Astrocyte (in vitro differentiated cells and primary cell): ENCODE data around the gene ZFYVE26. TPM values are rescaled to one million over a fixed set of nuclear protein-coding genes. Genes with fewer than 3 reads are reported as not detected.
A peak's percentile ranks its signal among the peaks of the same experiment; 100 is the strongest.

Source experiments
- DNase-seq: peaks from one replicate; pipeline ENCODE4 v3.0.0-alpha.2; 2010; ENCODE audit warnings: low read depth
- FAIRE-seq: peaks from 2 replicates; lab custom pipeline; 2011; peaks lifted over from hg19 to GRCh38; lab: Jason Lieb, UNC
- H2AFZ ChIP-seq: 2 replicates; pipeline ENCODE4 v1.6.0; 2012; ENCODE audit warnings: low read depth, low read length, inconsistent platforms
- H3K27ac ChIP-seq: 2 replicates; pipeline ENCODE4 v1.5.1; 2011; ENCODE audit warnings: low read depth, low read length, inconsistent platforms
- H3K27me3 ChIP-seq: 2 replicates; pipeline ENCODE4 v1.6.0; 2011; ENCODE audit warnings: low read length, inconsistent platforms; ENCODE audit not compliant: insufficient read depth
- H3K36me3 ChIP-seq: 2 replicates; pipeline ENCODE4 v1.5.1; 2011; ENCODE audit warnings: low read length, inconsistent platforms; ENCODE audit not compliant: insufficient read depth
- H3K4me1 ChIP-seq: 2 replicates; pipeline ENCODE4 v1.5.1; 2011; ENCODE audit warnings: low read length, inconsistent platforms; ENCODE audit not compliant: insufficient read depth
- H3K4me2 ChIP-seq: 2 replicates; pipeline ENCODE4 v1.6.0; 2012; ENCODE audit warnings: low read length, inconsistent platforms
- H3K4me3 ChIP-seq: 2 replicates; pipeline ENCODE4 v1.5.1; 2011; ENCODE audit warnings: low read depth, mild to moderate bottlenecking, low read length, inconsistent platforms; ENCODE audit not compliant: insufficient read depth
- H3K79me2 ChIP-seq: 2 replicates; pipeline ENCODE4 v1.6.0; 2012; ENCODE audit warnings: mild to moderate bottlenecking, low read length, inconsistent platforms; ENCODE audit not compliant: insufficient read depth
- H3K9ac ChIP-seq: 2 replicates; pipeline ENCODE4 v1.6.0; 2012; ENCODE audit warnings: mild to moderate bottlenecking, low read length, inconsistent platforms
- H3K9me3 ChIP-seq: 2 replicates; pipeline ENCODE4 v1.5.1; 2012; ENCODE audit warnings: low read depth, mild to moderate bottlenecking, low read length, inconsistent platforms; ENCODE audit not compliant: insufficient read depth
- H4K20me1 ChIP-seq: 2 replicates; pipeline ENCODE4 v1.6.0; 2012; ENCODE audit warnings: low read length, inconsistent platforms; ENCODE audit not compliant: insufficient read depth
- H3K27ac Mint-ChIP-seq: one replicate; pipeline ENCODE4 v1.8.0; 2021; ENCODE audit warnings: mild to moderate bottlenecking, mixed read lengths; ENCODE audit not compliant: unreplicated experiment
- H3K27me3 Mint-ChIP-seq: one replicate; pipeline ENCODE4 v1.8.0; 2021; ENCODE audit warnings: low read depth, mixed read lengths; ENCODE audit not compliant: unreplicated experiment
- H3K36me3 Mint-ChIP-seq: one replicate; pipeline ENCODE4 v1.8.0; 2021; ENCODE audit warnings: low read depth, mixed read lengths; ENCODE audit not compliant: unreplicated experiment
- H3K4me1 Mint-ChIP-seq: one replicate; pipeline ENCODE4 v1.8.0; 2021; ENCODE audit warnings: low read depth, mixed read lengths; ENCODE audit not compliant: unreplicated experiment
- H3K4me3 Mint-ChIP-seq: one replicate; pipeline ENCODE4 v1.8.0; 2021; ENCODE audit warnings: mild to moderate bottlenecking, moderate library complexity, mixed read lengths; ENCODE audit not compliant: unreplicated experiment
- H3K9me3 Mint-ChIP-seq: one replicate; pipeline ENCODE4 v1.8.0; 2021; ENCODE audit warnings: mild to moderate bottlenecking, mixed read lengths; ENCODE audit not compliant: unreplicated experiment
- EZH2 ChIP-seq: IDR thresholded peaks from 2 replicates; pipeline ENCODE4 v1.6.1; 2012; ENCODE audit warnings: mild to moderate bottlenecking, low read length, inconsistent platforms; ENCODE audit not compliant: insufficient read depth
- total RNA-seq: library from RNA; stranded (reverse); gene quantifications from 2 replicates; pipeline ENCODE4 v1.2.1, GENCODE V29; 2021
- TF ChIP-seq, protein P1 (sequence below): IDR thresholded peaks from 2 replicates; pipeline ENCODE4 v1.5.1; 2011; ENCODE audit warnings: low read depth, mild to moderate bottlenecking, inconsistent platforms, low read length, moderate library complexity; ENCODE audit not compliant: insufficient read depth

The ZFYVE26 gene
- total RNA-seq, 1 donor from 2014 or later = 27.4 TPM

- H3K27ac ChIP-seq = no peak overlapping the region
- no peak overlapping the region for H3K4me3 Mint-ChIP-seq
- no peaks in the 10 kb centered on the region for H4K20me1 ChIP-seq
- peaks cover 4% of the 10 kb centered on the region for H3K4me1 Mint-ChIP-seq
- H3K9ac ChIP-seq = no peak overlapping the region
- no peak overlapping the region for H3K27ac Mint-ChIP-seq
- H3K4me2 ChIP-seq = no peak overlapping the region
- H3K4me3 ChIP-seq = no peak overlapping the region
- peaks cover under 1% of the 10 kb centered on the region for H3K9me3 Mint-ChIP-seq
- FAIRE-seq (no peak), DNase-seq (no peak)
- TF ChIP-seq, protein P1, sequence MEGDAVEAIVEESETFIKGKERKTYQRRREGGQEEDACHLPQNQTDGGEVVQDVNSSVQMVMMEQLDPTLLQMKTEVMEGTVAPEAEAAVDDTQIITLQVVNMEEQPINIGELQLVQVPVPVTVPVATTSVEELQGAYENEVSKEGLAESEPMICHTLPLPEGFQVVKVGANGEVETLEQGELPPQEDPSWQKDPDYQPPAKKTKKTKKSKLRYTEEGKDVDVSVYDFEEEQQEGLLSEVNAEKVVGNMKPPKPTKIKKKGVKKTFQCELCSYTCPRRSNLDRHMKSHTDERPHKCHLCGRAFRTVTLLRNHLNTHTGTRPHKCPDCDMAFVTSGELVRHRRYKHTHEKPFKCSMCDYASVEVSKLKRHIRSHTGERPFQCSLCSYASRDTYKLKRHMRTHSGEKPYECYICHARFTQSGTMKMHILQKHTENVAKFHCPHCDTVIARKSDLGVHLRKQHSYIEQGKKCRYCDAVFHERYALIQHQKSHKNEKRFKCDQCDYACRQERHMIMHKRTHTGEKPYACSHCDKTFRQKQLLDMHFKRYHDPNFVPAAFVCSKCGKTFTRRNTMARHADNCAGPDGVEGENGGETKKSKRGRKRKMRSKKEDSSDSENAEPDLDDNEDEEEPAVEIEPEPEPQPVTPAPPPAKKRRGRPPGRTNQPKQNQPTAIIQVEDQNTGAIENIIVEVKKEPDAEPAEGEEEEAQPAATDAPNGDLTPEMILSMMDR = no peak
- no peak for TF ChIP-seq EZH2
- H3K27me3 ChIP-seq = no peaks in the 10 kb centered on the region
- peaks cover 21% of the 10 kb centered on the region for H3K36me3 Mint-ChIP-seq
- H2AFZ ChIP-seq = no peak overlapping the region
- H3K79me2 ChIP-seq = no peaks in the 10 kb centered on the region
- peaks cover 6% of the 10 kb centered on the region for H3K36me3 ChIP-seq
- H3K27me3 Mint-ChIP-seq = no peaks in the 10 kb centered on the region
- no peaks in the 10 kb centered on the region for H3K9me3 ChIP-seq
- H3K4me1 ChIP-seq = no peaks in the 10 kb centered on the region
Measured at GRCh38 chr14:67744046-67744445, 72.3 kb downstream of the ZFYVE26 start.

GRCh38 chr14:67738740-67739504, 77.5 kb downstream of the ZFYVE26 start:
- FAIRE-seq = no peak
- no peak overlapping the region for H2AFZ ChIP-seq
- H3K27ac ChIP-seq = no peak overlapping the region
- DNase-seq = peak; percentile 85
- no peak overlapping the region for H3K9ac ChIP-seq
- Mint-ChIP-seq H3K27ac (peak overlapping the region; percentile 79), H3K4me1 (peaks cover 10% of the 10 kb centered on the region), H3K9me3 (peaks cover 2% of the 10 kb centered on the region), H3K27me3 (no peaks in the 10 kb centered on the region), H3K4me3 (no peak overlapping the region), H3K36me3 (peaks cover 4% of the 10 kb centered on the region)
- no peaks in the 10 kb centered on the region for H3K4me1 ChIP-seq
- H3K79me2 ChIP-seq = no peaks in the 10 kb centered on the region
- TF ChIP-seq, protein P1 = no peak
- no peak for TF ChIP-seq EZH2
- H3K4me3 ChIP-seq = no peak overlapping the region
- H3K27me3 ChIP-seq = no peaks in the 10 kb centered on the region
- peak overlapping the region; percentile 20 for H3K4me2 ChIP-seq
- H3K36me3 ChIP-seq = no peaks in the 10 kb centered on the region
- no peaks in the 10 kb centered on the region for H4K20me1 ChIP-seq
- no peaks in the 10 kb centered on the region for H3K9me3 ChIP-seq

DNA sequence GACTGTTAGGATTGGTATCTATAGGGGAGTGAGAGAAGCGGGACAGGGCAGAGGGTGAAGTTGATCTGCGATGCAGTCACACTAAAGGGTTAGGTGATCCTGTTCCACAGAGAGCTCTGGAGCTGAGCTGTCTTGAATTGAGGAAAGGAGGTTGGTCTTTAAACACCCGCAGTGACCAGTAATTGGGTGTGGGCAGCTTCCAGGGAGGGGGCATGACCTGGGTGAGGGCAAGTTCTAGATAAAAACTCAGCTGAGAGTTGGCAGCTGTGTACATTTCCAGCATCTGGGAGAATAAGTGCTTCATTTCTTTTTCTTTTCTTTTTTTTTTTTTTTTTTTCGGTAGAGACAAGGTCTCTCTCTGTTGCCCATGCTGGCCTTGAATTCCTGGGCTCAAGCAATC, 79.6 kb downstream of the ZFYVE26 start:
- no peak for FAIRE-seq
- no peaks in the 10 kb centered on the region for H3K27me3 Mint-ChIP-seq

More for the DNA sequence above, 79.6 kb downstream of the ZFYVE26 start:
- Histone ChIP-seq H3K4me1 (no peaks in the 10 kb centered on the region), H4K20me1 (no peaks in the 10 kb centered on the region), H3K9me3 (no peaks in the 10 kb centered on the region), H2AFZ (no peak overlapping the region), H3K4me3 (no peak overlapping the region), H3K4me2 (no peak overlapping the region), H3K36me3 (no peaks in the 10 kb centered on the region), H3K27ac (no peak overlapping the region), H3K9ac (no peak overlapping the region), H3K27me3 (no peaks in the 10 kb centered on the region), H3K79me2 (no peaks in the 10 kb centered on the region)
- Mint-ChIP-seq H3K36me3 (peaks cover 4% of the 10 kb centered on the region), H3K9me3 (peaks cover 2% of the 10 kb centered on the region), H3K4me3 (no peak overlapping the region), H3K4me1 (peaks cover 12% of the 10 kb centered on the region), H3K27ac (no peak overlapping the region)
- no peak for DNase-seq
- TF ChIP-seq, protein P1 = no peak
- TF ChIP-seq EZH2 = no peak
